ENCODE measurements around the gene CEP192. TPM values are rescaled to one million over a fixed set of nuclear protein-coding genes. Genes with fewer than 3 reads are reported as not detected.
A peak's percentile ranks its signal among the peaks of the same experiment; 100 is the strongest.

CEP192 gene
- total RNA-seq, 1 donor from 2014 or later = 22.3 TPM

- intact Hi-C loops (cut with DNase I) = no loop called here
- ATAC-seq (ENCODE audit: poor library complexity) (peak; percentile 61), DNase-seq (no peak)
Measured at GRCh38 chr18:13124411-13124810, 133.2 kb downstream of the CEP192 start.

GRCh38 chr18:13125191-13125590 lies 134.0 kb downstream of the CEP192 start:
- ATAC-seq (ENCODE audit: poor library complexity) = no peak
- intact Hi-C loops (cut with DNase I) = no loop called here
- DNase-seq = no peak

GRCh38 chr18:13126966-13127598 lies 135.9 kb downstream of the CEP192 start:
- intact Hi-C loops (cut with DNase I) = no loop called here
- DNase-seq (no peak), ATAC-seq (ENCODE audit: poor library complexity) (no peak)

- intact Hi-C loops (cut with DNase I) = no loop called here
- ATAC-seq (ENCODE audit: poor library complexity) = no peak
- no peak for DNase-seq
Measured at GRCh38 chr18:13131283-13131682, 140.1 kb downstream of the CEP192 start.

- DNase-seq = peak; percentile 49
- ATAC-seq (ENCODE audit: poor library complexity) = no peak
- intact Hi-C loops (cut with DNase I) = no loop called here
Measured at GRCh38 chr18:13134551-13135401, 143.6 kb downstream of the CEP192 start.

- DNase-seq = peak; percentile 63
- intact Hi-C loops (cut with DNase I) = no loop called here
- peak; percentile 51 for ATAC-seq (ENCODE audit: poor library complexity)
Measured at GRCh38 chr18:13136056-13136903, 145.1 kb downstream of the CEP192 start.

- DNase-seq (peak; percentile 63), ATAC-seq (ENCODE audit: poor library complexity) (peak; percentile 74)
- intact Hi-C loops (cut with DNase I) = no loop called here
Measured at GRCh38 chr18:13136904-13137669, 145.9 kb downstream of the CEP192 start.

GRCh38 chr18:13137670-13138419 lies 146.7 kb downstream of the CEP192 start:
- intact Hi-C loops (cut with DNase I) = no loop called here
- DNase-seq (peak; percentile 70), ATAC-seq (ENCODE audit: poor library complexity) (peak; percentile 86)

- no peak for ATAC-seq (ENCODE audit: poor library complexity)
- intact Hi-C loops (cut with DNase I) = no loop called here
- DNase-seq = no peak
Measured at GRCh38 chr18:13138420-13139139, 147.4 kb downstream of the CEP192 start.

- ATAC-seq (ENCODE audit: poor library complexity) = no peak
- intact Hi-C loops (cut with DNase I) = no loop called here
- DNase-seq = no peak
Measured at GRCh38 chr18:13139885-13140450, 148.8 kb downstream of the CEP192 start.

GRCh38 chr18:13141209-13141608 lies 150.0 kb downstream of the CEP192 start:
- ATAC-seq (ENCODE audit: poor library complexity) (no peak), DNase-seq (no peak)
- intact Hi-C loops (cut with DNase I) = no loop called here

- no peak for DNase-seq
- no peak for ATAC-seq (ENCODE audit: poor library complexity)
- intact Hi-C loops (cut with DNase I) = no loop called here
Measured at GRCh38 chr18:13145636-13146190, 154.6 kb downstream of the CEP192 start.

GRCh38 chr18:13147130-13147529 lies 156.0 kb downstream of the CEP192 start:
- DNase-seq = no peak
- intact Hi-C loops (cut with DNase I) = no loop called here
- ATAC-seq (ENCODE audit: poor library complexity) = no peak

- no peak for DNase-seq
- intact Hi-C loops (cut with DNase I) = no loop called here
- ATAC-seq (ENCODE audit: poor library complexity) = no peak
Measured at GRCh38 chr18:13151656-13152055, 160.5 kb downstream of the CEP192 start.

GRCh38 chr18:13158428-13158827 lies 167.3 kb downstream of the CEP192 start:
- ATAC-seq (ENCODE audit: poor library complexity) (no peak), DNase-seq (no peak)
- intact Hi-C loops (cut with DNase I) = no loop called here

- intact Hi-C loops (cut with DNase I) = no loop called here
- DNase-seq (no peak), ATAC-seq (ENCODE audit: poor library complexity) (peak; percentile 52)
Measured at GRCh38 chr18:13159579-13159978, 168.4 kb downstream of the CEP192 start.
